ENCODE measurements around the gene SULT1C2. TPM values are rescaled to one million over a fixed set of nuclear protein-coding genes. Genes with fewer than 3 reads are reported as not detected.

The SULT1C2 gene
- total and polyA plus RNA-seq, 4 donors, result 0.07 to 8.9 (median 0.62) TPM

GRCh38 chr2:108243566-108243965 is 45.1 kb upstream of the SULT1C2 start:
- Histone ChIP-seq H3K4me3 (ENCODE audit: low read depth in 1 of 3, low read length in 3 of 3) (no peak overlapping the region), H3K27ac (ENCODE audit: low read depth in 1 of 2, low read length in 2 of 2) (no peak overlapping the region), H3K9me3 (ENCODE audit: control insufficient read depth in 4 of 4, low read length in 3 of 4) (no peaks in the 10 kb centered on the region), H3K27me3 (ENCODE audit: control insufficient read depth in 4 of 4, insufficient read depth in 4 of 4, low read length in 3 of 4) (no peaks in the 10 kb centered on the region), H3K4me1 (ENCODE audit: control insufficient read depth in 4 of 4, insufficient read depth in 4 of 4, low read length in 3 of 4) (peaks cover 0 to 7% (median 2%) of the 10 kb centered on the region in 4 donors), H3K36me3 (ENCODE audit: control insufficient read depth in 4 of 4, insufficient read depth in 3 of 4, low read depth in 1 of 4, low read length in 3 of 4) (no peaks in the 10 kb centered on the region), H3K9ac (ENCODE audit: low read depth in 1 of 2, low read length in 2 of 2) (no peak overlapping the region)
- TF ChIP-seq YY1 (IDR thresholded peaks at IDR 0.05) (no peak), JUND (IDR thresholded peaks at IDR 0.05) (no peak), HNF4A (conservative IDR thresholded peaks at IDR 0.05) (no peak), GABPA (IDR thresholded peaks at IDR 0.05 in 1 of 2, conservative IDR thresholded peaks at IDR 0.05 in 1 of 2) (no peak), RXRA (IDR thresholded peaks at IDR 0.05) (no peak), TAF1 (conservative IDR thresholded peaks at IDR 0.05) (no peak), CTCF (IDR thresholded peaks at IDR 0.05; ENCODE audit: low read depth, low read length, missing input control) (no peak), HNF4G (IDR thresholded peaks at IDR 0.05) (no peak), EGR1 (IDR thresholded peaks at IDR 0.05; ENCODE audit: low read depth in 2 of 2) (no peak), REST (IDR thresholded peaks at IDR 0.05) (no peak)
- WGBS, result 88% methylated on average over 1 of the region's 1 CpG
- DNase-seq (ENCODE audit: low spot score), result no peak

- Histone ChIP-seq H3K9me3 (ENCODE audit: control insufficient read depth in 4 of 4, low read length in 3 of 4) (no peaks in the 10 kb centered on the region), H3K27me3 (ENCODE audit: control insufficient read depth in 4 of 4, insufficient read depth in 4 of 4, low read length in 3 of 4) (no peaks in the 10 kb centered on the region), H3K36me3 (ENCODE audit: control insufficient read depth in 4 of 4, insufficient read depth in 3 of 4, low read depth in 1 of 4, low read length in 3 of 4) (no peaks in the 10 kb centered on the region), H3K4me1 (ENCODE audit: control insufficient read depth in 4 of 4, insufficient read depth in 4 of 4, low read length in 3 of 4) (peaks cover 0 to 7% (median 2%) of the 10 kb centered on the region in 4 donors), H3K27ac (ENCODE audit: low read depth in 1 of 2, low read length in 2 of 2) (no peak overlapping the region), H3K9ac (ENCODE audit: low read depth in 1 of 2, low read length in 2 of 2) (no peak overlapping the region), H3K4me3 (ENCODE audit: low read depth in 1 of 3, low read length in 3 of 3) (no peak overlapping the region)
- WGBS, result 90% methylated on average over 2 of the region's 2 CpGs
- DNase-seq (ENCODE audit: low spot score), result no peak
- no peak for TF ChIP-seq ATF3 (IDR thresholded peaks at IDR 0.05)
- peak; percentile 85 to 87 for TF ChIP-seq HNF4A (conservative IDR thresholded peaks at IDR 0.05)
- TF ChIP-seq HNF4G (IDR thresholded peaks at IDR 0.05), result peak; percentile 72
- no peak for TF ChIP-seq FOXA2 (IDR thresholded peaks at IDR 0.05)
- TF ChIP-seq RXRA (IDR thresholded peaks at IDR 0.05), result peak in 1 of 2 donors; percentile 11
Observed at GRCh38 chr2:108244667-108245414, 43.9 kb upstream of the SULT1C2 start.
